Stimulated activated CD4-positive, alpha-beta T cell treated with anti-CD3 and anti-CD28 coated beads, Interleukin-1b, Interleukin-23, amount 100 ng/mL, for 24 hours (primary cell): ENCODE results near the gene TPTE.
"Not testable (repeated sequence)": the region's sequence is repeated elsewhere in the genome, so short reads cannot be mapped to it uniquely, and the experiment has no call there.

Experiments used
- DNase-seq, 4 experiments: peaks; one replicate each; pipeline ENCODE4 v3.0.0-alpha.2; 2020; ENCODE audit warnings: low read depth in 4 of 4, low spot score in 1 of 4

TPTE gene

GRCh38 chr21:10521091-10521598, at the start of gene TPTE:
TSS of gene TPTE (plus strand) at chr21:10521583. CDS start at chr21:10538724, 17,141 bp downstream.
- DNase-seq, result no peak

DNA sequence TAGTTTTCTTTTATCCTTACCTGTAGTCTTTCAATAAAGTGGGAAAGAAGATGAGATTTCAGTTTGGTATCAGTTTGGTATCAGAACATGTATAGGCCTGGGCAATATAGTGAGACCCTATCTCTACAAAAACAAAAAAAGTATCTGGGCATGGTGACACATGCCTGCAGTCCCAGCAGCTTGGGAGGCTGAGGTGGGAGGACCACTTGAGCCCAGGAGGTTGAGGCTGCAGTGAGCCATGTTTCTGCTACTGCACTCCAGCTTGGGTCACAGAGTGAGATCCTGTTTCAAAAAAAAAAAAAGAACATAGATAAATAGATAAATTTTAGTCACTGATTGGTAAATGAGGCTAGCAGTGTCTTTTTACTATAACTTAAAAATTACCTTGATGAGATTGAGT, 49.4 kb upstream of the TPTE start:
- not testable (repeated sequence) for DNase-seq

DNA sequence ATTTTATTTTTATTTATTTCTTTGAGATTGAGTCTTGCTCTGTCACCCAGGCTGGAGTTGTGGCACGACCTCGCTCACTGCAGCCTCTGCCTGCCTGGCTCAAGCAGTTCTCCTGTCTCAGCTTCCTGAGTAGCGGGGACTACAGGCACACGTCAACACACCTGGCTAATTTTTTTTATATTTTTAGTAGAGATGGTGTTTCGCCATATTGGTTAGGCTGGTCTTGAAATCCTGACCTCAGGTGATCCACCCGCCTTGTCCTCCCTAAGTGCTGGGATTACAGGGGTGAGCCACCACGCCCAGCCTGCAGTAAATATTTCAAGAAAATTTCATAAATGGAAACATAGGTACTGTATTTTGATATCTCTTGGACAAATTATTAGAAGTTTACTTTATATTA, 43.6 kb upstream of the TPTE start:
- DNase-seq, result not testable (repeated sequence)

DNA sequence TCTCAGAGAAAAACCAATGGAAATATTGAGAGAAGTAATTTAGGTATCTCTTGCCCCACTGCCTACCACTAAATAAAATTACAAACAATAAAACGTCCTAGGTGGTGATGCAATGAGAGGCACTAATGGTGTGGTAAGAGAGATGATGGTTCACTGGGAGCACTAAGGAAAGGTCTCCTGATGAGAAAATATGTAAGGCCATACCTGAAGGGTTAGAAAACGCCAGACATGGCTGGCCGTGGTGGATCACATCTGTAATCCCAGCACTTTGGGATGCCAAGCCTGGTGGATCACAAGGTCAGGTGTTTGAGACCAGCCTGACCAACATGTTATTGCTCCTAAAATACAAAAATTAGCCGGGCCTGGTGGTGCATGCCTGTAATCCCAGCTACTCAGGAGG, 41.5 kb upstream of the TPTE start:
- not testable (repeated sequence) for DNase-seq

DNA sequence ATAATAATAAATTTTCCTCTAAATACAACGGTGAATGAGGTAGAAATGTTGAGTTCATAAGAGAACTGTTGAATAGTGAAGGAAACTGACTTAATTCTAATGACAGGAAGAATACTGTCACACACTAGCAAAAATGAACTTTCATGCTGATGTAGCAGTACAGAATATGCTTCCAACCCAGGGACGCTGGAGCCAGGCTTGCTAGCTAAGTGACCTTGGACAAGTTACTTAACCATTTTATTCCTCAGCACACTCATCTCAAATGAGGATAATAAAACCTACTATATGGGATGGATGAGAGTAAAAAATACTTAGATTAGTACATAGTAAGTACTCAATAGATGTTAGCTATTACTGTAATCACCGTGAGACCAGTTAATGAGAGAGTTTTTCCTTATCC, 36.5 kb upstream of the TPTE start:
- not testable (repeated sequence) for DNase-seq

DNA sequence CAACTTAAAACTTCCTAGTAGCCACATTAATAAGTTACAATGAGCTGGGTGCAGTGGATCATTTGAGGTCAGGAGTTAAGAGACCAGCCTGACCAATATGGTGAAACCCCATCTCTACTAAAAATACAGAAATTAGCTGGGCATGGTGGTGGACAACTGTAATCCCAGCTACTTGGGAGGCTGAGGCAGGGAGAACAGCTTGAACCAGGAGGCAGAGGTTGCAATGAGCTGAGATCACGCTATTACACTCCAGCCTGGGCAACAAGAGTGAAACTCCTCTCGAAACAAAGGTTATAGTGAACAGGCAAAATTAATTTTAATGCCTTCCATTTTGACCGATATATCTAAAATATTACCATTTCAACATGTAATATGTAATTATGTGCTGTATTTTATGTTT, 30.9 kb upstream of the TPTE start:
- not testable (repeated sequence) for DNase-seq

DNA sequence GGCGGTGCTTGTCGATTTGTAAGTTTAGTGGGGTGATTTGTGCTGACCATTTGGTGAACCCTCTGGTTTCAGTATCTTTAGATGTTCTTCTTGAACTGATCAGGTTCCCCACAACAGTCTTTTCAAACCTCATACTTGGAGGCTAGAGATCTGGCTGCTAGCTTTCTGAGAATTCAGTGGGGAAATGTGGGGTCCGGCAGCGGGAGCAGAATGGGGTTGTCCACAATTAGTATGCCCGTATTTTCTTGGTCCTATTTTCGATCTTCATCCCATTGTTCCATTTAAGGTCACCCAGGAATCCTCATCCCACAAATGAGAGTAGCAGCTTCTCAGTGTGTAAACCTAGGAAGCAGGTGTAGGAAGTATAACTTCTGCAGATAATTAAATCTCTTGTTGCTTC, 10.3 kb upstream of the TPTE start:
- no peak for DNase-seq

GRCh38 chr21:10516889-10517288, 4.5 kb upstream of the TPTE start:
- not testable (repeated sequence) for DNase-seq

- DNase-seq, result not testable (repeated sequence)
Observed at GRCh38 chr21:10517904-10518303, 3.5 kb upstream of the TPTE start.

DNA sequence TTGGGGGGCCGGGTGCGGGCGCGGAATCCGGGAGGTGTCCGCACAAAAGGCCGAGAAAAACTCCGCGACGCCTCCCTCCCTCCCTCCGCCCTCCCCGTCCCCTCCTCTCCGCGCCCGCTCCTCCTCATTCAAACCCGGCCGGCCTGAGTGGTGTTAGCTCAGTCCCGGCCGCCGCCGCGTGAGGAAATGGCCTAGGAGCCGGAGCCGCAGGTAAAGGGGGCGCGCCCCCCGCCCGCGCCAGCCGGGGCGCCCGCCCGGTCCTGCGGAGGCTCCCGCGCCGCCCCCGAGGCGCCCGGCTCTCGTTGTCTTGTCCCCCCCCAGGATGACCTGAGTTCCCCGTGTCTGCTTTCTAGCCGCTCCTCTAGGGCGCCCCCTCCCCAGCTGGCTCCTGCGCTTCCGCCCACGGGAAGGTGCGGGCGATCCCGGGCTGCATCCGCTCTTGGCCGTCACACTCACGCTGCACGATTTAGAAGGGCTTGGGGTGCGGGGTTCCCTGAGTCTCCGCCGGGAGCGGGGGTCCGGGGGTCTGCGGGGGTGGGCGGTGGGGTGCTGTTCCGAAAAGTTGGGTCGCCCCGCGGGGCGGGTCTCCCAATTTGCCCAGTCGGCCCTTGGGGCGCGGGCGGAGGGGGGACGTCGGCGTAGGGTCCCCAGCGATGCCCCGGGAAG, 585 bp downstream of the TPTE start:
- DNase-seq, result not testable (repeated sequence)

DNA sequence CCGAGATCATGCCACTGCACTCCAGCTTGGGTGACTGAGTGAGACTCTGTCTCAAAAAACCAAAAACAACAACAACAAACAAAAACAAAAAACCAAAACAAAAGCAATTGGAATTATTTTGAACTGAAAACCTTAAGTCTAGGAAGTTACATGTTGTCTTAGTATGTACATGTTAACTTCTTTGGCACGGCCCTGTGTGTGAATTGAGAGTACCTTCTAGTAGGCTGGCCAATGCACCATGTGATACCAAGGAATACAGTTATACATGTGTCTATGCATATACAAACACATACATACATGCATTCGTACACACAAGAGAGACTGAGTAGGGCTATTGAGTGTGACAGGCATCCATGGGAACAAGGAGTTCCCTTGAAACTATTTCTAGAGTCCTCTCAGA, 18.6 kb downstream of the TPTE start:
- DNase-seq, result no peak

DNA sequence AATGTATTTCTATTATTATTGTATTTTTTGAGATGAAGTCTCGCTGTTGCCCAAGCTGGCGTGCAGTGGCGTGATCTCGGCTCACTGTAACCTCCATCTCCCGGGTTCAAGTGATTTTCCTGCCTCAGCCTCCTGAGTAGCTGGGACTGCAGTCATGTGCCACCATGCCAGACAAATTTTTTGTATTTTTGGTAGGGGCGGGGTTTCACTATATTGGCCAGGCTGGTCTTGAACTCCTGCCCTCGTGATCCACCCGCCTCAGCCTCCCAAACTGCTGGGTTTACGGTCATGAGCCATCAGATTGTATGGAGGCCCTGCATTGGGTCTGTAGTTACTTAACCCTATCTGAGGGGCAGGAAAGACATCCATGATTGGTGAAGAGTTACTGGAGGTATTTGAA, 23.0 kb downstream of the TPTE start:
- DNase-seq, result not testable (repeated sequence)

DNA sequence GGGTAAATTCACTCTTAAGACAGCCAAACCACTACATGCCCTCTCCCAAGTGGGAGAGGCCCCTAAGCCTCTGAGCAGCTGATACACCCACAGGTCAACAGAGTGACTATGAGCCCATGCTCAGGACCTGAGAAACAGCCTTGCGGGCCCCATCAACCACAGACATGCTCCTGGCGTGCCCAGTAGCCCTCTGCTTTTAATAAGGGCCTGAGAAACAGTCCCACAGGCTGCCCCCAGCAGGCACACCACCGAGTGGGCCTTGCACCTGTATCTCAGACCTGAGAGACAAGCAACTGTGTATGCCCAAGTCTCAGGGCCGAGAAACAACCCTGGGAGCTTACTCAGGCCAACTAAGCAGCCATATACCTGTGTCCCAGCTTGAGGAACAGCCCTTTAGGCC, 26.5 kb downstream of the TPTE start:
- DNase-seq, result not testable (repeated sequence)

GRCh38 chr21:10548331-10548954, 27.1 kb downstream of the TPTE start:
- DNase-seq, result not testable (repeated sequence)

- DNase-seq, result not testable (repeated sequence)
Observed at GRCh38 chr21:10570803-10571202, 49.4 kb downstream of the TPTE start.

- DNase-seq, result not testable (repeated sequence)
Observed at GRCh38 chr21:10574531-10575310, 53.3 kb downstream of the TPTE start.

DNA sequence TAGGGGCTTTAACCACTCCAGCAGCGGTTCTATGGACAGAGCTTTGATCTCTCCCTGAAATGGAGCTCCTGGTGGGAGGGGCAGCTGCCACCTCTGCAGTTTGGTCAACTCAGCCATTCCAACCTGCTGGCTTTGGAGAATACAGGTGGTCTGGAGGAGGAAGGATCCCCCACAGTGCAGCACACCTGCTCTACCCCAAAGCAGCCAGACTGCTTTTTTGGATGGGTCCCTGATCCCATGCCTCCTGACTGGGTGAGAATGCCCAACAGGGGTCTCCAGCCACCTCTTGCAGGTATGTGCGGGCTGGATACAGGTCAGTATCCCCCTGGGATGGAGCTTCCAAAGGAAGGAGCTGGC, 53.9 kb downstream of the TPTE start:
- DNase-seq, result no peak

GRCh38 chr21:10578910-10579309, 57.5 kb downstream of the TPTE start:
- not testable (repeated sequence) for DNase-seq

DNA sequence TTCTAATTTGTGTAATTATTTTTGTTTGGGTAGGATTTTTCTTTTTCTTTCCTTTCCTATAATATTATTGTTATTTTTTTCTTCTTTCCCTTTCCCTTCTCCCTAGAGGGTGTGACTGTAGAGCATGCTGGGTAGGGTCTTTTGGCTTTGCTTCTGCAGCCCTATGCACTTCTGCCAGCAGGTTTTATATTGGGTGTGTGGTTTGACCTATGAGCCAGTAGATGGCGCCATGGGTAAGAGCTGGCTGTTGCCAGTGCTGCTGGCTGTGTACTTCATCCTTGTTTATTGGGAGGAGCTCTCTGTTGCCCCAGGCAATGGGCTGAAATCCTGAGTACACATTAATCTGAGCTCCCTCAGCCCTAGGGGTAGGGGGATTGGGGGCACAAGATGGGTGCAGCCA, 67.7 kb downstream of the TPTE start:
- DNase-seq, result not testable (repeated sequence)

DNA sequence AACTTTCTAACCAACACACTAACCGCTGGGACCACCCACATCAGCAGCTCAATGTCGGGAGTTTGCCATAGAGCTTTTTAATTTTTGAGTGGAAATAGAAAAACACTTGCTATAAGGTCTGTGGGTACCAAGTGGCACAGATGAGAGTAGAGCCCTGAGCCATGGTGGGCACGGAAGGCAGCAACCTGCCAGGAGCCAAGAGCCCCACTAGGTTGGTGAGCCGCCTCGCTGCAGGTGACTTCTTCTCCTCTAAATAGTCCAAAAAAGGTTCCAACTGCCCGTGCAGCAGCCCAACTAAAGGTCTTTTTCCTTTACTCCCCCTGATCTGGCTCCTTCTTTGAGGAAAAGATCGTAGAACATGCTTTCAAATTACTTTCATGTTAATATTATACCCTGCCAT, 85.7 kb downstream of the TPTE start:
- DNase-seq, result not testable (repeated sequence)

DNA sequence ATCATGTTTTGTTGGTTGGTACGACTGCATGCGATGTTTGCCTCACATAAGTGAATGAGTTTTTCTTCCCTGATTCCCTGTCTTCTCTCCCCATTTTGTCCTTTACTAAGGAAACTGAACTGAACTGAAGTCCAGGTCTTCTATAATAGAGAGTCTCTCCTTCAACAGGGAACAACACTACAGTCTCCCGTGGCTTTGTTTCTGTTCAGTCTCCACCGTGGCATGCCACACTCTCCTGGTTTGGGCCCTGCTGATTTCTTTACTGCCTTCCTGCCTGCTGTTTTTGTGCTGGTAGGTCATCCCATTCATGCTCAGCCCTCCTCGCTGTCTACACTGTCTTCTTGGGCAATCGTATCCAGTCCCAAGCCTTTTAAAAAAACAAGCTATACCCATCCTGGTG, 92.9 kb downstream of the TPTE start:
- not testable (repeated sequence) for DNase-seq

DNA sequence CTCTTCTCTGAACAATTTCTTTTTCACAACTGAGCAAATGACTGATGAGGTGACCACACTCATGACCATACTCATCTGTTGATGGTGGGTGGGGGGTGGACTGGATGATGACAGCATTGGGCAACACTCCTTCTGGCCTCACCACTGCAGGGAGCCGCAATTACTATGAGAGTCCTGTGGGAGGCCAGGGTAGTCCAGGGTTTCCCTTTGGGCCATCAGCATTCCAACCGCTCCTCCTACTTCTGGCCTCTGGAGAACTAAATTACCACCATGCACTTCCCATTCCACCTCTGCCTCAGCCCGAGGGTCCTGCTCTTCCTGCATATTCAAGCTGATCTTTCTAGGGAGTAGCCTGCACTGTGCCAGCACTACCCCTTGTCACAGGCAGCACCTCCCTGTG, 94.7 kb downstream of the TPTE start:
- not testable (repeated sequence) for DNase-seq
